Right cardiac atrium (tissue), 5 donors: Measurements from ENCODE around the gene SGSM1. TPM values are rescaled to one million over a fixed set of nuclear protein-coding genes. Genes with fewer than 3 reads are reported as not detected.

Experiments used
- ATAC-seq, 2 donors: fragments of 200-7000 bp; cut with Tn5 transposase; one replicate each; pipeline versions ENCODE4 v1.8.0 to v1.9.1; 2020; ENCODE audit warnings: moderate library complexity in 2 of 2, mild to moderate bottlenecking in 1 of 2
- DNase-seq, 3 donors: peaks; one replicate each; pipeline ENCODE4 v3.0.0-alpha.2; 2020
- H3K27ac ChIP-seq: one replicate; pipeline ENCODE4 v1.5.1; 2013; ENCODE audit warnings: mild to moderate bottlenecking, low read length, control low read depth, moderate library complexity
- H3K27me3 ChIP-seq: one replicate; pipeline ENCODE4 v1.6.1; 2013; ENCODE audit not compliant: control insufficient read depth, insufficient read depth
- H3K4me1 ChIP-seq: one replicate; pipeline ENCODE4 v1.6.1; 2013; ENCODE audit warnings: low read length; ENCODE audit not compliant: control insufficient read depth, insufficient read depth
- H3K4me3 ChIP-seq: one replicate; pipeline ENCODE4 v1.5.1; 2013; ENCODE audit warnings: low read length, control low read depth
- H3K9me3 ChIP-seq: one replicate; pipeline ENCODE4 v1.6.1; 2013; ENCODE audit warnings: low read length; ENCODE audit not compliant: control insufficient read depth
- WGBS: extraction: QIAGEN DNeasy Blood & Tissue Kit; methylation state at CpG from one replicate; pipeline ENCODE4 v1.1.7; 2013; 5-methylcytosine and 5-hydroxymethylcytosine counted together
- intact Hi-C, 4 donors: fragments of 100-400 bp; cut with DNase I; formaldehyde crosslinking; loops; one replicate each; pipeline versions ENCODE4 v1.11.0 to v1.14.0; 2022 to 2023
- polyA plus RNA-seq: library from polyadenylated mRNA; stranded (reverse); fragments of 200-250 nt; gene quantifications from one replicate; pipeline ENCODE4 v1.2.3, GENCODE V29; 2013
- total RNA-seq, 4 donors: library from RNA; stranded (reverse); fragmentation: NEBNext Ultra II Directional; extraction: Animal tissue kit (Norgen Biotek cat#: 25700); gene quantifications; one replicate each; pipeline ENCODE4 v1.2.1, GENCODE V29; 2021
- donor health status: healthy with polysubstance abuse.
- donor health status: DM: no; HTN: yes; CAD: no.
- donor health status: DM: no; HTN: no; CAD: no.
- donor health status: DM: no; HTN: yes; CAD: no; lungs with severe emphysema.
- donor health status: DM: yes; HTN: yes; CAD: no.

The SGSM1 gene
- total and polyA plus RNA-seq, 5 donors: 15.0 to 47.5 (median 33.1) TPM

- 20% methylated on average over 11 of the region's 11 CpGs for WGBS
- Histone ChIP-seq H3K4me1 (no peaks in the 10 kb centered on the region), H3K27me3 (no peaks in the 10 kb centered on the region), H3K27ac (no peak overlapping the region), H3K4me3 (no peak overlapping the region), H3K9me3 (no peaks in the 10 kb centered on the region)
- peak in 1 of 3 donors; percentile 48 for DNase-seq
- intact Hi-C loops: loop anchor here in 2 of 4 donors (5.0 kb wide), 2 partner anchors 113 to 118 kb away; no protein-coding TSS in a partner anchor
- ATAC-seq: peak; percentile 51 to 58
Measured at GRCh38 chr22:24938741-24939341, 132.8 kb downstream of the SGSM1 start.

- DNase-seq (no peak), ATAC-seq (no peak)
- WGBS: 91% methylated on average over 3 of the region's 3 CpGs
- no peak overlapping the region for H3K27ac ChIP-seq
- no peaks in the 10 kb centered on the region for H3K27me3 ChIP-seq
- H3K9me3 ChIP-seq: no peaks in the 10 kb centered on the region
- H3K4me3 ChIP-seq: no peak overlapping the region
- intact Hi-C loops: no loop called here
- no peaks in the 10 kb centered on the region for H3K4me1 ChIP-seq
Measured at GRCh38 chr22:24942301-24942700, 136.3 kb downstream of the SGSM1 start.

DNA sequence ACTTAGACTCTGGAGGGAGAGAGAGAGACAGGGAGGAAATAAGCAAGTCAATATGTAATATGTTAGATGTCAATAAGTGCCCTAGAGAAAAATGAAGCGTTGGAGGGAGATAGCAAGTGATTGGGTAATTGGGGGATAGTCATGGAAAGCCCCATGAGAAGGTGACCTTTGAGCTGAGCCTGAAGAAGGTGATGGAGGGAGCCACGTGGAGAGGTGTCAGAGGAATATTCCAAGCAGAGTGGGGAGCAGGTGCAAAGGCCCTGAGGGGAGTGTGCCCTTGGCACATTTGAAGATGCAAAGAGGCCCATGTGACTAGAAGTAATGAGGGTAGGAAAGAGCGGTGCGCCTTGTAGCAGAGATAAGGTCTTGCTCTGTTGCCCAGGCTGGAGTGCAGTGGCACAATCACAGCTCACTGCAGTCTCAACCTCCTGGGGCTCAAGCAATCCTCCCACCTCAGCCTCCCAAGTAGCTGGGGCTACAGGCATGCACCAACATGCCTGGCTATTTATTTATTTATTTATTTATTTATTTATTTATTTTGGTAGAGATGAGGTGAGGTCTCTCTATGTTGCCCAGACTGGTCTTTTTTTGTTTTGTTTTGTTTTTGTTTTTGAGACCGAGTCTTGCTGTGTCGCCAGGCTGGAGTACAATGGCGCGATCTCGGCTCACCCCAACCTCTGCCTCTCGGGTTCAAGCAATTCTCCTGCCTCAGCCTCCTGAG is 138.4 kb downstream of the SGSM1 start:
- 91% methylated on average over 10 of the region's 10 CpGs for WGBS
- no peaks in the 10 kb centered on the region for H3K27me3 ChIP-seq
- no peak overlapping the region for H3K27ac ChIP-seq
- intact Hi-C loops: no loop called here
- H3K9me3 ChIP-seq: no peaks in the 10 kb centered on the region
- DNase-seq (no peak), ATAC-seq (no peak)
- H3K4me3 ChIP-seq: no peak overlapping the region
- H3K4me1 ChIP-seq: no peaks in the 10 kb centered on the region

- Histone ChIP-seq H3K27ac (no peak overlapping the region), H3K4me1 (no peaks in the 10 kb centered on the region), H3K9me3 (no peaks in the 10 kb centered on the region), H3K4me3 (no peak overlapping the region), H3K27me3 (no peaks in the 10 kb centered on the region)
- no peak for ATAC-seq
- WGBS: 94% methylated on average over 4 of the region's 4 CpGs
- DNase-seq: no peak
- intact Hi-C loops: no loop called here
Measured at GRCh38 chr22:24945430-24945829, 139.4 kb downstream of the SGSM1 start.

GRCh38 chr22:24947383-24947782 is 141.4 kb downstream of the SGSM1 start:
- no peak for ATAC-seq
- DNase-seq: no peak
- H3K27ac ChIP-seq: no peak overlapping the region
- intact Hi-C loops: no loop called here
- H3K9me3 ChIP-seq: no peaks in the 10 kb centered on the region
- H3K4me3 ChIP-seq: no peak overlapping the region
- H3K27me3 ChIP-seq: no peaks in the 10 kb centered on the region
- 86% methylated on average over 7 of the region's 7 CpGs for WGBS
- H3K4me1 ChIP-seq: no peaks in the 10 kb centered on the region

- 63% methylated on average over 12 of the region's 12 CpGs for WGBS
- intact Hi-C loops: no loop called here
- ATAC-seq (no peak), DNase-seq (no peak)
- Histone ChIP-seq H3K27me3 (no peaks in the 10 kb centered on the region), H3K4me3 (no peak overlapping the region), H3K9me3 (no peaks in the 10 kb centered on the region), H3K4me1 (no peaks in the 10 kb centered on the region), H3K27ac (no peak overlapping the region)
Measured at GRCh38 chr22:24947881-24948280, 141.9 kb downstream of the SGSM1 start.

- DNase-seq (no peak), ATAC-seq (no peak)
- H3K4me1 ChIP-seq: no peaks in the 10 kb centered on the region
- WGBS: 84% methylated on average over 13 of the region's 13 CpGs
- no peaks in the 10 kb centered on the region for H3K9me3 ChIP-seq
- H3K4me3 ChIP-seq: no peak overlapping the region
- H3K27me3 ChIP-seq: no peaks in the 10 kb centered on the region
- H3K27ac ChIP-seq: no peak overlapping the region
- intact Hi-C loops: no loop called here
Measured at GRCh38 chr22:24948356-24949202, 142.6 kb downstream of the SGSM1 start.

DNA sequence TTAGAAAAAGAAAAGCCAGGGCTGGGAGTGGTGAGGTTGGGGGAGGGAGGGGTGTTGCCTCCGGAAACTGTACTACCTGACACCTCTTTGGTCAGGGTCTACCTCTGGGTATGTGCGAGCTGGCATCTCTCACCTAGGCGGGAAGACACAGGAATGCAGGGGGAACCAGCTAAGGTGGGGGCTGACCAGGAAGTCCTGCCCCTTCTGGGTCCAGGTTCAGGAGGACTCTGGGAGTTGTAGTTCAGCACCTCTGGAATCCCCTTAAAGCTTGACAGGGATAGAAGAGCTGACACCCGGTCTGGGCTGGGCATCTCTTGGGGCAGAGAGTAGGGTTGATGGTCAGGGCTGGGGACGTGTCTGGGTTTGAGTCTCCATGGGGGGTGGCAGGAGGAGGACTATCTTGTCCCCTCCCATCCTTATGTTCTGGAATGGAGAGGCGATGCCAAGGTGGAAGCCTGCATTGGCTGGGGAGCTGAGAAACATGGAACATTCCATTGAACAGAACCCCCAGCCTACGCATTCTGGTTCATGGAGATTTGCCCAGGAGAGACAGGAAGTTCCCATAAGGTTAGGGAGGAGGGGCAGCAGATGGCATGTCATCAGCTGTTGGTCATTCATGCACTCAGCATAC is 144.4 kb downstream of the SGSM1 start:
- no peak overlapping the region for H3K4me3 ChIP-seq
- ATAC-seq: no peak
- no peaks in the 10 kb centered on the region for H3K27me3 ChIP-seq
- intact Hi-C loops: loop anchor here in 2 of 4 donors (5.0 kb wide), 1 partner anchor 77 kb away; no protein-coding TSS in a partner anchor
- H3K4me1 ChIP-seq: no peaks in the 10 kb centered on the region
- H3K9me3 ChIP-seq: no peaks in the 10 kb centered on the region
- H3K27ac ChIP-seq: no peak overlapping the region
- 21% methylated on average over 7 of the region's 7 CpGs for WGBS
- DNase-seq: peak in 1 of 3 donors; percentile 39

DNA sequence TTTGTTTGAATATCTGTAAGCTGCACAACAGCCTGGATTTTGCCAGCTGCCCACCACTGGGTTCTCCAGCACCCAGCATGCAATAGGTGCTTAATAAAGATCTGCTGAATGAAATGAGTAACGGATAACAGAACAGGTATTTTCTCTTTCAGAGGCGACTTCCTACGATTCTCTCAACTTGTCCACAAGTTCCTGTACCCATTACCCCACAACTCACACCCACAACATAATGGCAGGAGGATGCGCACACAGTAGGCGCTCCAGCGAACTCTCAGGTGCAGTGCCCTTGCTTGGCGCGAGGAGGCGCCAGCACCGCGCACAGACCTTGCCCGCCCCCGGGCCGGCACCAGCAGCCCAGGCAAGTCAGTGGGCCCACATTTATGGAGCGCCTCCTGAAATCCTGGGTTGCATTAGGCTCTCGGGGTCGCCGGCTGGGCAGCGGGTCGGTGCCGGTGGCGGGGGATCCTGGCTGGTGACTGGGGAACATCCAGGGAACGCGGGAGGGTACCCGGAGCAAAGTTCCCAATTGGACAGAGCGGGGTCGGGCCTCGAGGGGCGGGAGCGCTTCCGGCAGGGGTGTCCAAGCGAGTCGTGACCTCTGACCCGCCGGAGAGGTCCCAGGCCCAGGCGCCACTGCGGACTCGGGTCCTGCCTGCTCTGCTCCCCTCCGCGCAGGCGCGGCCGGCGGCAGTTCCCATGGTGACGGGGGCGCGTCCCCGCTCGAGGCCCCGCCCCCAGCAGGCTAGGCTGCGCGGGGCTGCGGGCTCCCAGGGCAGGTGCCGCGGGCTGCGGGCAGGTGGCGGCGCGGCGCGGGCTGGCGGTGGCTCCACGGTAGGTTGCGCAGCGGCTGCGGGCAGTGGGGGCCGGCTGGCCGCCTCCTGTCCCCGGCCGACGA is 146.2 kb downstream of the SGSM1 start, which contains the start of gene KIAA1671:
Gene KIAA1671 (plus strand): TSS at position 775 of the 895 bp plus-strand sequence. CDS start 75,284 bp downstream, outside the sequence.
- DNase-seq (peak; percentile 89 to 96 (median 95)), ATAC-seq (peak; percentile 95 to 97)
- intact Hi-C loops: loop anchor here (1.0 to 5.0 kb wide), 3 partner anchors 75 to 97 kb away; no protein-coding TSS in a partner anchor
- 2% methylated on average over 71 of the region's 71 CpGs for WGBS
- Histone ChIP-seq H3K4me3 (peak within 1 kb of the TSS; percentile 61), H3K9me3 (no peaks in the 10 kb centered on the region), H3K4me1 (no peaks in the 10 kb centered on the region), H3K27ac (peak within 1 kb of the TSS; percentile 52), H3K27me3 (no peaks in the 10 kb centered on the region)
